Breast epithelium (tissue), 4 donors: ENCODE measurements around the gene KIF2B. TPM values are rescaled to one million over a fixed set of nuclear protein-coding genes. Genes with fewer than 3 reads are reported as not detected.
"Not testable (repeated sequence)": the region's sequence is repeated elsewhere in the genome, so short reads cannot be mapped to it uniquely, and the experiment has no call there.

Experiments
- DNase-seq, 2 donors: peaks; one replicate each; pipeline ENCODE4 v3.0.0-alpha.2; 2019; ENCODE audit warnings: low spot score in 2 of 2
- H3K27ac ChIP-seq, 2 donors: fragments of 200-600 bp; sonication (generic) in 1 of 2; one replicate each; pipeline ENCODE4 v1.5.1; 2016 to 2019; ENCODE audit warnings: mild to moderate bottlenecking in 1 of 2
- H3K27me3 ChIP-seq, 2 donors: fragments of 200-600 bp; sonication (generic) in 1 of 2; one replicate each; pipeline versions ENCODE4 v1.5.1 to v1.6.0; 2017 to 2019; ENCODE audit warnings: control low read depth in 1 of 2, mild to moderate bottlenecking in 1 of 2
- H3K36me3 ChIP-seq: fragments of 200-600 bp; one replicate; pipeline ENCODE4 v1.5.1; 2019
- H3K4me1 ChIP-seq, 2 donors: fragments of 200-600 bp; sonication (generic); one replicate each; pipeline ENCODE4 v1.5.1; 2016 to 2019; ENCODE audit warnings: control low read depth in 1 of 2
- H3K4me3 ChIP-seq, 3 donors: fragments of 200-600 bp; sonication (generic); 1 replicate in 2 of 3; 2 replicates in 1 of 3; pipeline ENCODE4 v1.5.1; 2016 to 2019; ENCODE audit warnings: mild to moderate bottlenecking in 3 of 3, moderate library complexity in 2 of 3
- H3K9me3 ChIP-seq, 2 donors: fragments of 200-600 bp; sonication (generic) in 1 of 2; one replicate each; pipeline ENCODE4 v1.5.1; 2016 to 2019; ENCODE audit warnings: control low read depth in 1 of 2
- CTCF ChIP-seq, 3 donors: fragments of 450-650 bp; IDR thresholded peaks; one replicate each; pipeline ENCODE4 v1.5.1; 2016 to 2017; ENCODE audit warnings: antibody characterized with exemption in 3 of 3, mild to moderate bottlenecking in 3 of 3, moderate library complexity in 3 of 3
- POLR2A ChIP-seq: fragments of 450-650 bp; IDR thresholded peaks from one replicate; pipeline ENCODE4 v1.6.1; 2016; ENCODE audit warnings: antibody characterized with exemption, mild to moderate bottlenecking, moderate library complexity
- POLR2AphosphoS5 ChIP-seq, 3 donors: sonication (generic); formaldehyde crosslinking; IDR thresholded peaks; one replicate each; pipeline ENCODE4 v1.6.1; 2017; ENCODE audit warnings: antibody characterized with exemption in 3 of 3
- intact Hi-C: fragments of 100-400 bp; cut with DNase I; formaldehyde crosslinking; loops from one replicate; pipeline ENCODE4 v1.15.1; 2023; ENCODE audit warnings: low total_unique reads
- total RNA-seq, 3 donors: library from RNA; depleted of rRNA; stranded (reverse); fragments of >200 nt; gene quantifications; one replicate each; pipeline ENCODE4 v1.1.0, GENCODE V29; 2016

Gene KIF2B
- total RNA-seq, 3 donors from 2014 or later = not detected

- TF ChIP-seq CTCF (IDR thresholded peaks at IDR 0.05) (no peak), POLR2AphosphoS5 (IDR thresholded peaks at IDR 0.05) (no peak), POLR2A (no peak)
- no peak overlapping the region for H3K27ac ChIP-seq
- no peaks in the 10 kb centered on the region for H3K4me1 ChIP-seq
- H3K36me3 ChIP-seq = no peaks in the 10 kb centered on the region
- intact Hi-C loops = loop anchor here (5.0 kb wide), 1 partner anchor 199 kb away; no protein-coding TSS in a partner anchor
- no peak overlapping the region for H3K4me3 ChIP-seq
- H3K9me3 ChIP-seq = no peaks in the 10 kb centered on the region
- no peak for DNase-seq
- H3K27me3 ChIP-seq = no peaks in the 10 kb centered on the region
Observed at GRCh38 chr17:53818271-53818670, 4.5 kb upstream of the KIF2B start.

GRCh38 chr17:53818929-53819328, 3.8 kb upstream of the KIF2B start:
- Histone ChIP-seq H3K4me1 (no peaks in the 10 kb centered on the region), H3K27me3 (no peaks in the 10 kb centered on the region), H3K9me3 (no peaks in the 10 kb centered on the region), H3K4me3 (no peak overlapping the region), H3K36me3 (no peaks in the 10 kb centered on the region), H3K27ac (no peak overlapping the region)
- TF ChIP-seq POLR2AphosphoS5 (IDR thresholded peaks at IDR 0.05) (no peak), CTCF (IDR thresholded peaks at IDR 0.05) (no peak), POLR2A (no peak)
- DNase-seq = no peak
- intact Hi-C loops = loop anchor here (5.0 kb wide), 1 partner anchor 198 kb away; no protein-coding TSS in a partner anchor

GRCh38 chr17:53819956-53820355, 2.8 kb upstream of the KIF2B start:
- Histone ChIP-seq H3K4me1 (no peaks in the 10 kb centered on the region), H3K9me3 (no peaks in the 10 kb centered on the region)
- intact Hi-C loops = loop anchor here (5.0 kb wide), 1 partner anchor 197 kb away; no protein-coding TSS in a partner anchor

GRCh38 chr17:53823341-53824050, 769 bp downstream of the KIF2B start:
- Histone ChIP-seq H3K36me3 (peaks cover 1% of the 10 kb centered on the region), H3K27me3 (no peaks in the 10 kb centered on the region), H3K27ac (no peak overlapping the region), H3K9me3 (no peaks in the 10 kb centered on the region), H3K4me1 (no peaks in the 10 kb centered on the region), H3K4me3 (no peak overlapping the region)
- intact Hi-C loops = no loop called here
- DNase-seq = no peak
- TF ChIP-seq POLR2A = no peak

More at GRCh38 chr17:53819956-53820355, 2.8 kb upstream of the KIF2B start:
- DNase-seq = no peak
- H3K27ac ChIP-seq = no peak overlapping the region
- no peaks in the 10 kb centered on the region for H3K27me3 ChIP-seq
- H3K36me3 ChIP-seq = no peaks in the 10 kb centered on the region
- TF ChIP-seq POLR2A (no peak), POLR2AphosphoS5 (IDR thresholded peaks at IDR 0.05) (no peak)
- H3K4me3 ChIP-seq = no peak overlapping the region

DNA sequence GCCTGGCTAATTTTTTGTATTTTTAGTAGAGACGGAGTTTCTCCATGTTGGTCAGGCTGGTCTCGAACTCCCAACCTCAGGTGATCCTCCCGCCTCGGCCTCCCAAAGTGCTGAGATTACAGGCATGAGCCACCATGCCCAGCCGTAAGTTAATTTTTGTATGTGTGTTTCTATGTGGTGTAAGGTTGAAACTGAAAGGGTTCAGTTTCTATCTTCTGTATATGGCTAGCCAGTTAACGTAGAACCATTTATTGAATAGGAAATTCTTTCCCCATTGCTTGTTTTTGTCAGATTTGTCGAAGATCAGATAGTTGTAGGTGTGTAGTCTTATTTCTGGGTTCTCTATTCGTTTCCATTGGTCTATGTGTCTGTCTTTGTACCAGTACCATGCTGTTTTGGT, 12.0 kb downstream of the KIF2B start:
- H3K27ac ChIP-seq, intact Hi-C loops: not testable (repeated sequence)

DNA sequence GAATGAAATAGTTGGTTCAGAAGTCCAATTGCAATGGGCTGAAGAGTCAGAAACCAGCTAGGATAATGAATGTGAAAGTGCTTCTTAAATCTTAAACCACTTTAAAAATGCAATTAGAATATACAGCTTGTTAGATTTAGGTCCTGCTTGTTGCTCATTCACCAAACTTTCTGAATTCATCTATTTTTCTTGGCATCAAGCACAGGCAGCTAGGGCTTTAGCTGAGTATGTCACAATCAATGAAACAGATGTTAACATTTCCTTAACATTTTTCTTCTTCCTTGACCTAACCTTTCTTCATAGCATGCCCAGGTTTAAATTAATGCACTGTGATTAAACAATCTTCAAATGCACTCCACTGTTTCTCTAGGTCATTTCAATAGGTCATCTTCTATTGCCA, 14.4 kb downstream of the KIF2B start:
- no peak for DNase-seq

More for the DNA sequence above, 12.0 kb downstream of the KIF2B start:
- H3K9me3 ChIP-seq, H3K36me3 ChIP-seq, H3K27me3 ChIP-seq, DNase-seq, H3K4me3 ChIP-seq, H3K4me1 ChIP-seq: not testable (repeated sequence)

More for the DNA sequence above, 14.4 kb downstream of the KIF2B start:
- intact Hi-C loops = no loop called here
- H3K4me1 ChIP-seq = no peaks in the 10 kb centered on the region
- peaks cover 0 to 9% of the 10 kb centered on the region in 2 donors for H3K9me3 ChIP-seq
- no peak overlapping the region for H3K4me3 ChIP-seq
- no peaks in the 10 kb centered on the region for H3K27me3 ChIP-seq
- no peaks in the 10 kb centered on the region for H3K36me3 ChIP-seq
- H3K27ac ChIP-seq = no peak overlapping the region
- TF ChIP-seq POLR2A (no peak), POLR2AphosphoS5 (IDR thresholded peaks at IDR 0.05) (no peak), CTCF (IDR thresholded peaks at IDR 0.05) (no peak)
